Esophagus squamous epithelium (tissue), 5 donors: ENCODE measurements around the gene SKI. TPM values are rescaled to one million over a fixed set of nuclear protein-coding genes. Genes with fewer than 3 reads are reported as not detected.

Experiments used
- DNase-seq: peaks from one replicate; lab custom pipeline; 2025; lab: John Stamatoyannopoulos, UW
- H3K27ac ChIP-seq, 4 donors: fragments of 200-600 bp; sonication (generic); one replicate each; pipeline ENCODE4 v1.5.1; 2016 to 2019; ENCODE audit warnings: mild to moderate bottlenecking in 1 of 4
- H3K27me3 ChIP-seq, 4 donors: fragments of 200-600 bp; sonication (generic); 1 replicate in 3 of 4; 2 replicates in 1 of 4; pipeline versions ENCODE4 v1.5.1 to v1.6.0; 2017 to 2021; ENCODE audit warnings: antibody characterized with exemption in 1 of 4
- H3K36me3 ChIP-seq, 3 donors: fragments of 200-600 bp; sonication (generic); one replicate each; pipeline ENCODE4 v1.5.1; 2016 to 2019
- H3K4me1 ChIP-seq, 3 donors: fragments of 200-600 bp; sonication (generic); one replicate each; pipeline ENCODE4 v1.5.1; 2017 to 2019
- H3K4me3 ChIP-seq, 4 donors: fragments of 200-600 bp; sonication (generic); 1 replicate in 3 of 4; 2 replicates in 1 of 4; pipeline ENCODE4 v1.5.1; 2016 to 2019; ENCODE audit warnings: mild to moderate bottlenecking in 2 of 4, moderate library complexity in 1 of 4
- H3K9me3 ChIP-seq, 3 donors: fragments of 200-600 bp; sonication (generic); one replicate each; pipeline ENCODE4 v1.5.1; 2016 to 2019
- CTCF ChIP-seq, 6 experiments: fragments of 450-650 bp in 4 of 6; fragments of 200-600 bp in 2 of 6; sonication (generic) in 2 of 6; IDR thresholded peaks; one replicate each; pipeline ENCODE4 v1.5.1; 2016 to 2019; ENCODE audit warnings: antibody characterized with exemption in 6 of 6, mild to moderate bottlenecking in 4 of 6, moderate library complexity in 4 of 6
- POLR2A ChIP-seq, 4 donors: fragments of 450-650 bp; IDR thresholded peaks; one replicate each; pipeline ENCODE4 v1.6.1; 2017; ENCODE audit warnings: antibody characterized with exemption in 4 of 4, mild to moderate bottlenecking in 4 of 4, moderate library complexity in 3 of 4
- WGBS, 2 donors: methylation state at CpG; one replicate each; pipeline ENCODE4 v1.1.5; 2018; 5-methylcytosine and 5-hydroxymethylcytosine counted together
- intact Hi-C: fragments of 100-400 bp; cut with DNase I; formaldehyde crosslinking; loops from one replicate; pipeline ENCODE4 v1.15.0; 2022
- total RNA-seq, 4 donors: library from RNA; depleted of rRNA; stranded (reverse); fragments of >200 nt; gene quantifications; one replicate each; pipeline ENCODE4 v1.1.0, GENCODE V29; 2016
- donor health status: DM: yes; HTN: yes; CAD: no.

SKI gene
- total RNA-seq, 4 donors from 2014 or later = 18.2 to 38.8 (median 25.2) TPM

- Histone ChIP-seq H3K36me3 (no peaks in the 10 kb centered on the region), H3K4me1 (peaks cover 93 to 100% (median 98%) of the 10 kb centered on the region in 3 donors), H3K27me3 (no peaks in the 10 kb centered on the region), H3K27ac (peak overlapping the region; percentile 82 to 94 (median 91)), H3K4me3 (peak overlapping the region in 1 of 4 donors; percentile 28), H3K9me3 (no peaks in the 10 kb centered on the region)
- DNase-seq = no peak
- intact Hi-C loops = no loop called here
- 75 to 82% methylated on average over 12 to 14 of the region's 22 CpGs for WGBS, 2 donors
- TF ChIP-seq POLR2A (IDR thresholded peaks at IDR 0.05) (no peak), CTCF (IDR thresholded peaks at IDR 0.05) (no peak)
Measured at GRCh38 chr1:2235300-2235998, 7.3 kb downstream of the SKI start.

GRCh38 chr1:2236695-2237677 is 8.9 kb downstream of the SKI start:
- 72 to 86% methylated on average over 5 to 12 of the region's 28 CpGs for WGBS, 2 donors
- no peak for DNase-seq
- Histone ChIP-seq H3K9me3 (no peaks in the 10 kb centered on the region), H3K36me3 (peaks cover 0 to 15% (median 0%) of the 10 kb centered on the region in 3 donors), H3K4me1 (peaks cover 82 to 100% (median 94%) of the 10 kb centered on the region in 3 donors), H3K27me3 (no peaks in the 10 kb centered on the region), H3K4me3 (peak overlapping the region in 1 of 4 donors; percentile 21), H3K27ac (peak overlapping the region in 3 of 4 donors; percentile 64 to 94 (median 91))
- TF ChIP-seq POLR2A (IDR thresholded peaks at IDR 0.05) (no peak), CTCF (IDR thresholded peaks at IDR 0.05) (no peak)
- intact Hi-C loops = no loop called here

- intact Hi-C loops = no loop called here
- H3K9me3 ChIP-seq = no peaks in the 10 kb centered on the region
- H3K4me3 ChIP-seq = peak overlapping the region in 1 of 4 donors; percentile 21
- TF ChIP-seq CTCF (IDR thresholded peaks at IDR 0.05) (peak in 1 of 6 experiments; percentile 19), POLR2A (IDR thresholded peaks at IDR 0.05) (no peak)
- peaks cover 0 to 20% (median 0%) of the 10 kb centered on the region in 3 donors for H3K36me3 ChIP-seq
- DNase-seq = no peak
- H3K27ac ChIP-seq = peak overlapping the region in 3 of 4 donors; percentile 42 to 91 (median 64)
- H3K27me3 ChIP-seq = no peaks in the 10 kb centered on the region
- H3K4me1 ChIP-seq = peaks cover 79 to 100% (median 90%) of the 10 kb centered on the region in 3 donors
- WGBS, 2 donors = 42% methylated on average over 4 of the region's 19 CpGs; no CpG with 5 or more reads in 1 of the 2 donors
Measured at GRCh38 chr1:2237773-2238172, 9.7 kb downstream of the SKI start.

- peaks cover 78 to 100% (median 90%) of the 10 kb centered on the region in 3 donors for H3K4me1 ChIP-seq
- peak overlapping the region in 3 of 4 donors; percentile 42 to 91 (median 64) for H3K27ac ChIP-seq
- intact Hi-C loops = no loop called here
- no peak for TF ChIP-seq POLR2A (IDR thresholded peaks at IDR 0.05)
- TF ChIP-seq CTCF (IDR thresholded peaks at IDR 0.05) = no peak
- WGBS, 2 donors = 25 to 38% methylated on average over 4 to 6 of the region's 25 CpGs
- H3K9me3 ChIP-seq = no peaks in the 10 kb centered on the region
- no peak for DNase-seq
- H3K27me3 ChIP-seq = no peaks in the 10 kb centered on the region
- peaks cover 0 to 25% (median 0%) of the 10 kb centered on the region in 3 donors for H3K36me3 ChIP-seq
- peak overlapping the region in 1 of 4 donors; percentile 21 for H3K4me3 ChIP-seq
Measured at GRCh38 chr1:2238361-2239012, 10.4 kb downstream of the SKI start.
